ENCODE data around the gene HTR2A. TPM values are rescaled to one million over a fixed set of nuclear protein-coding genes. Genes with fewer than 3 reads are reported as not detected.

The HTR2A gene
- polyA plus RNA-seq, 1 experiment = 0.02 TPM

DNA sequence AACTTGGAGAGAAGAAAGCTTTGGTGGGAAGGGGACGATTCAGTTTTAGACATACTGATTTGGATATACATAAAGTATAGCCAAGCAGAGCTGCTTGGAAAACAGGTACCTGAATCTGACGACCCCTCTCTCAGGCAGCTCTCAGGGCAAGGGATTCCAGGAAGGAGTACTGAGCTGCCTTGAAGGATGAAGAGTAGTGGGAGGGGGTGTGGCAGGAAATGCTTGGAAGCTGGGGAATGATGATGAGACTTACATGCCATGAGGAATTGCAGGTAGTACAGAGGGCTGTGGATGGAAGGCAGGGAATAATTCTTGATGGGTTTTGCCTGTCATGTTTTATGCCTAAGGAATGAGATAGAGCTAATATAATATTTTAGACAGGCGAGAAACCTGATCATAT is 38.7 kb downstream of the HTR2A start:
- peaks cover 11% of the 10 kb centered on the region for H3K27me3 ChIP-seq (ENCODE audit: control insufficient read depth, insufficient read depth, low read length)
- CTCF ChIA-PET = interaction anchor here (0.8 kb wide), 1 partner anchor 36 kb away, joined by 4 read pairs; no protein-coding TSS in a partner anchor
- H3K4me3 ChIP-seq (ENCODE audit: low read depth, low read length) = no peak overlapping the region
- no peak overlapping the region for H3K27ac ChIP-seq (ENCODE audit: low read depth, low read length)
- POLR2A ChIA-PET = no interaction called here
- no peaks in the 10 kb centered on the region for H3K9me3 ChIP-seq (ENCODE audit: control insufficient read depth, insufficient read depth, low read length)
- TF ChIP-seq, protein P1, sequence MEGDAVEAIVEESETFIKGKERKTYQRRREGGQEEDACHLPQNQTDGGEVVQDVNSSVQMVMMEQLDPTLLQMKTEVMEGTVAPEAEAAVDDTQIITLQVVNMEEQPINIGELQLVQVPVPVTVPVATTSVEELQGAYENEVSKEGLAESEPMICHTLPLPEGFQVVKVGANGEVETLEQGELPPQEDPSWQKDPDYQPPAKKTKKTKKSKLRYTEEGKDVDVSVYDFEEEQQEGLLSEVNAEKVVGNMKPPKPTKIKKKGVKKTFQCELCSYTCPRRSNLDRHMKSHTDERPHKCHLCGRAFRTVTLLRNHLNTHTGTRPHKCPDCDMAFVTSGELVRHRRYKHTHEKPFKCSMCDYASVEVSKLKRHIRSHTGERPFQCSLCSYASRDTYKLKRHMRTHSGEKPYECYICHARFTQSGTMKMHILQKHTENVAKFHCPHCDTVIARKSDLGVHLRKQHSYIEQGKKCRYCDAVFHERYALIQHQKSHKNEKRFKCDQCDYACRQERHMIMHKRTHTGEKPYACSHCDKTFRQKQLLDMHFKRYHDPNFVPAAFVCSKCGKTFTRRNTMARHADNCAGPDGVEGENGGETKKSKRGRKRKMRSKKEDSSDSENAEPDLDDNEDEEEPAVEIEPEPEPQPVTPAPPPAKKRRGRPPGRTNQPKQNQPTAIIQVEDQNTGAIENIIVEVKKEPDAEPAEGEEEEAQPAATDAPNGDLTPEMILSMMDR (IDR thresholded peaks at IDR 0.05; ENCODE audit: low read depth, low read length) = no peak
- DNase-seq (ENCODE audit: low read depth, low spot score) = no peak

DNA sequence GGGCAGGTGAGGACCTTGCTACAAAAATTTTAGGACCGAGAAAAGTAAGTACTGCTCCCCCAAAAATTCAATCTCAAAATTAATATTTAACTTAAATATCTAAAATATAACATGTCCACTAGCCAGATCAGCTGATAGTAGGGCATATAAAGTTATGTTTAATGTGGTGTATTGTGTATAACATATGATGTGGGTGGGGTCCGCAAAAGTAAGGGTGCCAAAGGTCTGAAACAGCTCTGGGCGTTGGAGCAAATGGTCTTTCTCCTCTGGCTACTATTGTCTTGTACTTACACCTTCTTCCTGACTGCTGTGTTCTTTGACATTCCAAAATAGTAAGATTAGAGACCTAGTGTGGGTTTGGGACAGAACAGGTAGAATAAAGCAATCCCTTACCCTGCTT is 41.2 kb downstream of the HTR2A start:
- Histone ChIP-seq H3K27me3 (ENCODE audit: control insufficient read depth, insufficient read depth, low read length) (peaks cover 14% of the 10 kb centered on the region), H3K27ac (ENCODE audit: low read depth, low read length) (no peak overlapping the region), H3K4me3 (ENCODE audit: low read depth, low read length) (no peak overlapping the region), H3K9me3 (ENCODE audit: control insufficient read depth, insufficient read depth, low read length) (no peaks in the 10 kb centered on the region)
- POLR2A ChIA-PET = no interaction called here
- DNase-seq (ENCODE audit: low read depth, low spot score) = no peak
- CTCF ChIA-PET = no interaction called here
- TF ChIP-seq, protein P1 (IDR thresholded peaks at IDR 0.05; ENCODE audit: low read depth, low read length) = no peak

DNA sequence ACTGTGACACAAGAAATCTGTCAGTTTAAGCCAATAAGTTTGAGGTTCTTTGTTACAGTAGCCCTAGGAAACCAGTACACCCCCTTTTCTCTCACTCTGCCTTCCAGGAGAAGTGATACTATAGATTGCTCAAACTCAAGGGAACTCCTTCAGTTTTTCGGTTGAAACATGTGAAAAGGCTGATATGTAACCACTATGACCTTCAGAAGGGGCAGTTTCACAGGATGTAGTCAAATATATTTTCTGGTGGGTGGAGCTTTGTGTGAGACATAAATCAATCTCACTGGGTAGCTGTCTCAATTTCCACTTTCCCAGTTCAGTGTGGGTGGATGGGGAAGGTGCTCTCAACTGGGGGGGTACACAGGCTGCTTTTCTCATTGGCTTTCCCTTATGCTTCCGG is 41.7 kb downstream of the HTR2A start:
- Histone ChIP-seq H3K27me3 (ENCODE audit: control insufficient read depth, insufficient read depth, low read length) (peaks cover 16% of the 10 kb centered on the region), H3K27ac (ENCODE audit: low read depth, low read length) (no peak overlapping the region), H3K9me3 (ENCODE audit: control insufficient read depth, insufficient read depth, low read length) (no peaks in the 10 kb centered on the region), H3K4me3 (ENCODE audit: low read depth, low read length) (no peak overlapping the region)
- ChIA-PET POLR2A (no interaction called here), CTCF (no interaction called here)
- no peak for DNase-seq (ENCODE audit: low read depth, low spot score)
- TF ChIP-seq, protein P1 (IDR thresholded peaks at IDR 0.05; ENCODE audit: low read depth, low read length) = no peak

DNA sequence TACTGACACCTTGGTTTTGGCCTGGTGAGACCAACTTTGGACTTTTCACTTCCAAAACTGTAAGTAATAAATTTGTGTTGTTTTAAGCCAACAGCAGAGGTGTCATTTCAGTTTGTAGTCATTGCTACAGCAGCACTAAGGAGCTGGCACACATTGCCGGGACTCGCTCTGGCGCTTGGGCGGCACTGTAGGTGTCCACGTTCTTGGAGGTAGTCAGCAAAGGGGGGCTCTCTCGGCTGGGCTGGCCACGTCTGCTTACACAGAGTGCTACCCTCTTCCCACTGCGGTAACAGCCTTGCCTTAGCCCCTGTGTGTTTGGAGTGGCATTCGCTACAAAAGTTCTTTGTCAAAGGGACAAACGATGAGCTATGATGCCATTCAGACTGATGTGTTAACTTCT is 44.7 kb downstream of the HTR2A start:
- DNase-seq (ENCODE audit: low read depth, low spot score) = no peak
- Histone ChIP-seq H3K27ac (ENCODE audit: low read depth, low read length) (no peak overlapping the region), H3K9me3 (ENCODE audit: control insufficient read depth, insufficient read depth, low read length) (no peaks in the 10 kb centered on the region), H3K27me3 (ENCODE audit: control insufficient read depth, insufficient read depth, low read length) (peaks cover 23% of the 10 kb centered on the region), H3K4me3 (ENCODE audit: low read depth, low read length) (no peak overlapping the region)
- TF ChIP-seq, protein P1 (IDR thresholded peaks at IDR 0.05; ENCODE audit: low read depth, low read length) = no peak
- CTCF ChIA-PET = no interaction called here
- POLR2A ChIA-PET = no interaction called here

DNA sequence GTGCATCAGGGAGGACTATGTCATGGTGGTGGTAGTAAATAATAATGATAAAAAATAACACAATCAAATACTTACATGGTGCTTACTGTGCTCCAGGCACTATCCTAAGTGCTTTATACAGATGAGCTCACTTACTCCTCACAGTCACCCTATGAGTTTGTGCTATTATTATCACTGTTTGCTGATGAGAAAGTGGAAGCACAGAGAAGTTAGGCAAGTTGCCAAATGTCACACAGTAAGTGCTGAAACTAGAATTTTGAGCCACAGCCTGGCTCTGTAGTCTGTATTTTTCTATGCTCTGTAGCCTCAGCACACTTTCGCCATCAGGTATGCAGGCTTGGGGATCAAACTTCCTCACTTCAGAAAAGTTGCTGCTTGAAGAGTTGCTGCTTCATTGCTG is 46.6 kb downstream of the HTR2A start:
- no peak overlapping the region for H3K27ac ChIP-seq (ENCODE audit: low read depth, low read length)
- CTCF ChIA-PET = no interaction called here
- H3K27me3 ChIP-seq (ENCODE audit: control insufficient read depth, insufficient read depth, low read length) = peaks cover 18% of the 10 kb centered on the region
- no peak overlapping the region for H3K4me3 ChIP-seq (ENCODE audit: low read depth, low read length)
- POLR2A ChIA-PET = interaction anchor here (0.7 kb wide), 1 partner anchor 24 kb away, joined by 3 read pairs; no protein-coding TSS in a partner anchor
- TF ChIP-seq, protein P1 (IDR thresholded peaks at IDR 0.05; ENCODE audit: low read depth, low read length) = no peak
- H3K9me3 ChIP-seq (ENCODE audit: control insufficient read depth, insufficient read depth, low read length) = no peaks in the 10 kb centered on the region
- DNase-seq (ENCODE audit: low read depth, low spot score) = no peak
